NT2/D1 (cell line): Measurements from ENCODE around the gene OR52B6.

Experiments
- SUZ12 ChIP-seq: IDR thresholded peaks from 2 replicates; pipeline ENCODE4 v1.6.1; 2011; ENCODE audit not compliant: insufficient read length, insufficient read depth; ENCODE audit errors: extremely low read depth
- YY1 ChIP-seq: IDR thresholded peaks from 2 replicates; pipeline ENCODE4 v1.6.1; 2011; ENCODE audit not compliant: insufficient read length, insufficient read depth
- ZNF274 ChIP-seq: IDR thresholded peaks from 2 replicates; pipeline ENCODE4 v1.6.1; 2011; ENCODE audit warnings: mild to moderate bottlenecking, low read depth, low read length

GRCh38 chr11:5592615-5593014, 11.9 kb downstream of the OR52B6 start:
- no peak for TF ChIP-seq YY1
- no peak for TF ChIP-seq ZNF274
- TF ChIP-seq SUZ12 = no peak
